NB4 (cell line): ENCODE data around the gene KIF21A.

ENCODE experiments used
- DNase-seq: peaks from one replicate; pipeline ENCODE4 v3.0.0; 2010; ENCODE audit warnings: low read depth
- H3K4me3 ChIP-seq: one replicate; pipeline ENCODE4 v1.5.1; 2011; ENCODE audit warnings: mild to moderate bottlenecking, low read depth, low read length, moderate library complexity
- MYC ChIP-seq: IDR thresholded peaks from 2 replicates; pipeline ENCODE4 v1.6.1; 2011; ENCODE audit warnings: low read depth, low read length
- POLR2A ChIP-seq: IDR thresholded peaks from 2 replicates; pipeline ENCODE4 v1.6.1; 2011; ENCODE audit warnings: mild to moderate bottlenecking; ENCODE audit not compliant: insufficient read length; ENCODE audit errors: extremely low read depth
- TF ChIP-seq, protein P1 (sequence below): IDR thresholded peaks from 2 replicates; pipeline ENCODE4 v1.6.1; 2011; ENCODE audit warnings: low read depth, low read length
- TF ChIP-seq, protein P2 (sequence below): IDR thresholded peaks from one replicate; pipeline ENCODE4 v1.5.1; 2012; ENCODE audit warnings: low read depth, low read length

KIF21A gene

DNA sequence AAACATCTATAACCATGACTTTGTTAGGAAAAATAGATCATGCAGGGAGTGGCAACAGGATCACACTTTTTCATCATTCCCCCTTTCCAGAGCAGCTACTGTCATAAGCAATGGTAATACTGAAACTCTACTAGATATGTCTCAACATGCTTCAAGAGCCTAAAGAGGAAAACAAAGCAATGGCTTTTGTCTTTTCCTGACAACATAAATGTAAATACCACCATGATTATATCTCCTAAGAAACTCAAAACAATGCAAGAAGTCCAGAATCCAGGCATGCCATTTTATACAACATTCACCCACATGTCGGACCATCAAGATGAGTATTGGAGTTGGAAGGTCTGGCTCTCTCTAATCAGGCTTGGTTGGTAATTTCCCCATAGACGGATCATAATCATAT, 78.7 kb downstream of the KIF21A start:
- H3K4me3 ChIP-seq: no peak overlapping the region
- no peak for DNase-seq
- TF ChIP-seq, protein P1, sequence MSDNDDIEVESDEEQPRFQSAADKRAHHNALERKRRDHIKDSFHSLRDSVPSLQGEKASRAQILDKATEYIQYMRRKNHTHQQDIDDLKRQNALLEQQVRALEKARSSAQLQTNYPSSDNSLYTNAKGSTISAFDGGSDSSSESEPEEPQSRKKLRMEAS: no peak
- TF ChIP-seq POLR2A (no peak), MYC (no peak)
- TF ChIP-seq, protein P2, sequence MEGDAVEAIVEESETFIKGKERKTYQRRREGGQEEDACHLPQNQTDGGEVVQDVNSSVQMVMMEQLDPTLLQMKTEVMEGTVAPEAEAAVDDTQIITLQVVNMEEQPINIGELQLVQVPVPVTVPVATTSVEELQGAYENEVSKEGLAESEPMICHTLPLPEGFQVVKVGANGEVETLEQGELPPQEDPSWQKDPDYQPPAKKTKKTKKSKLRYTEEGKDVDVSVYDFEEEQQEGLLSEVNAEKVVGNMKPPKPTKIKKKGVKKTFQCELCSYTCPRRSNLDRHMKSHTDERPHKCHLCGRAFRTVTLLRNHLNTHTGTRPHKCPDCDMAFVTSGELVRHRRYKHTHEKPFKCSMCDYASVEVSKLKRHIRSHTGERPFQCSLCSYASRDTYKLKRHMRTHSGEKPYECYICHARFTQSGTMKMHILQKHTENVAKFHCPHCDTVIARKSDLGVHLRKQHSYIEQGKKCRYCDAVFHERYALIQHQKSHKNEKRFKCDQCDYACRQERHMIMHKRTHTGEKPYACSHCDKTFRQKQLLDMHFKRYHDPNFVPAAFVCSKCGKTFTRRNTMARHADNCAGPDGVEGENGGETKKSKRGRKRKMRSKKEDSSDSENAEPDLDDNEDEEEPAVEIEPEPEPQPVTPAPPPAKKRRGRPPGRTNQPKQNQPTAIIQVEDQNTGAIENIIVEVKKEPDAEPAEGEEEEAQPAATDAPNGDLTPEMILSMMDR: no peak

DNA sequence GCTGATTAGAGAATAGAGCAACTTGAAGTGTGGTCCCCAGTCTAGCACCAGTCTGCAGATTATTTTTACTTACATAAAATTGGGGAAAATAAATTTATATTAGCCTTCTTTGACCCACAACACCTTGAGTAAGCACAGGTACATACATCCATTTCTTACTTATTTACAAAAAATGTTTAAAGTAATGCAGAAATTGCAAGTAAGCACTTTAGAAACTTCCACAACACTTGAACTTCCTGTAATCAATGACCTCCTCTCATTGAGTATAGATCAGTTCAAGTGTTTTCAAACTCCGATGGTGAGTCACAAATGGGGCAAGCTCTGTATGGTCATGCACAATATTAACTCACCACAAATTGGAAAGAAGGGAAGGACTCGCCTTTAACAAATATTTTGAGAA, 83.3 kb downstream of the KIF21A start:
- TF ChIP-seq, protein P2: no peak
- TF ChIP-seq, protein P1: no peak
- TF ChIP-seq MYC: no peak
- no peak for TF ChIP-seq POLR2A
- H3K4me3 ChIP-seq: no peak overlapping the region
- DNase-seq: no peak

DNA sequence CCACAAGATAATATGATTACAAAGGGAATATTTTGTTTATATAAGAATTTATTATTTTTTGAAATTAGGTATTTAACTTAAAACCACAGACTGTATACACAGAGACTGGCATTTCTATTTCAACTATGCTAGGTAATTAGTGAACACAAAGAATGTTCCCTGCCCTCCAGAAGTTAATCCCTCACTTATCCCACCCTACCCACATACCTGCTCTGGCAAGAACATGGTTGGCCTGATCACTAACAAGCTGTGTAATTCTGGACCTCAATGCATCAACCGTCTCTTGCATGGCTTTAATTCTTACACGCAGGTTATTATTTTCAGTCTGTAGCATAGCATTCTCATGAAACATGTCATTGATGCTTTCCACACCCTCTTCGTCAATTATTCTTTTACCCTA, 85.9 kb downstream of the KIF21A start:
- DNase-seq: no peak
- no peak overlapping the region for H3K4me3 ChIP-seq
- no peak for TF ChIP-seq POLR2A
- TF ChIP-seq, protein P2: no peak
- TF ChIP-seq, protein P1: no peak

DNA sequence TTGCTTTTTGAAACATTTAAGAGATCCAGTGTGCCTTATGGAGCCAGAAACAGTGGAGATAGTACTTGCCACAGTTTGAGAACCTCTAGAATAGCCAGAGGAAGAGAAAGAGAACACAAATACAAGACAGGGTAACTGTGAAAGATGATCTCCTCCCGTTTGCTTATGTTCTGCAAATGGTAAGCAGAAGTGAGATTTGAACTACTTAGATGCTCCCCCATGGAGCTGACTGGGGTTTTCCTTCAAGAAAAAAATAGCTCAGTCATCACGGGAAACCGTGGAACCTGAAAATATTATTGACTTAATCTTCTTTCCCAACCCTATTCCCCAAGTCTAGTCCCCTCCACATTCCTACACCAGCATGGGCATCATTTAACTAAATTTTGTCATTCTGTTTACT, 87.1 kb downstream of the KIF21A start:
- TF ChIP-seq, protein P2: no peak
- TF ChIP-seq, protein P1: no peak
- TF ChIP-seq MYC (no peak), POLR2A (no peak)
- H3K4me3 ChIP-seq: no peak overlapping the region
- no peak for DNase-seq

DNA sequence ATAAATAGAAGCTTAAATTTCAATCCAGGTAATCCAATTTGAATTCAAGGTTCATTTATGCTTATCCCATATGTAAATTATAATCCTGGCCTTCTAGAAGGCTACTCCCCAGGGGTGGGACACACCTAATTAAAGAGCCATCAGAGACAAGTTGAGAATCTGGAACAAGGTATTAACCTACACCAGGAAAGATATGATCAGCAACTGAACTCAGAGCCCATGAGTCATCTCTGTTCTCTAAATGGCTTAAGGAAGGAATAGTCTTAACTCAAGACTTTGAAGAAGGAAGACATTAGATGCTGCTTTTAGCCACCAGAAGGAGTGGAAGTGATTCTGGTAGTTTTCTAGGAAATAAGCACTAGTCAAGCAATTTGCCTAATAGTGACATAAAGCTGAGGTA, 88.0 kb downstream of the KIF21A start:
- no peak overlapping the region for H3K4me3 ChIP-seq
- TF ChIP-seq, protein P1: no peak
- TF ChIP-seq, protein P2: no peak
- TF ChIP-seq MYC (no peak), POLR2A (no peak)
- no peak for DNase-seq
